ENCODE measurements around the gene HMCN2.

GRCh38 chr9:130458027-130458803, 192.7 kb downstream of the HMCN2 start:
- TF ChIP-seq CTCF (IDR thresholded peaks at IDR 0.05) (no peak), POLR2A (IDR thresholded peaks at IDR 0.05) (no peak)

Data from right lobe of liver (tissue), 4 donors.